Hematopoietic multipotent progenitor cell treated with erythropoietin and hydrocortisone succinate and interleukin-3 and kit ligand, for 6 days (in vitro differentiated cells): ENCODE measurements around the gene NOS1.
"Not testable (repeated sequence)": the region's sequence is repeated elsewhere in the genome, so short reads cannot be mapped to it uniquely, and the experiment has no call there.

Source experiments
- DNase-seq: peaks from one replicate; pipeline ENCODE4 v3.0.0-alpha.2; 2015

NOS1 gene

GRCh38 chr12:117202556-117202955 lies 158.9 kb downstream of the NOS1 start:
- DNase-seq, result no peak

GRCh38 chr12:117202033-117202432 lies 159.4 kb downstream of the NOS1 start:
- no peak for DNase-seq

- not testable (repeated sequence) for DNase-seq
Measured at GRCh38 chr12:117199956-117200744, 161.3 kb downstream of the NOS1 start.

GRCh38 chr12:117196334-117196733 lies 165.1 kb downstream of the NOS1 start:
- DNase-seq, result not testable (repeated sequence)

- not testable (repeated sequence) for DNase-seq
Measured at GRCh38 chr12:117195027-117195426, 166.4 kb downstream of the NOS1 start.

GRCh38 chr12:117193903-117194302 lies 167.5 kb downstream of the NOS1 start:
- no peak for DNase-seq

- not testable (repeated sequence) for DNase-seq
Measured at GRCh38 chr12:117192581-117192980, 168.8 kb downstream of the NOS1 start.

GRCh38 chr12:117192057-117192456 lies 169.4 kb downstream of the NOS1 start:
- peak; percentile 4 for DNase-seq

GRCh38 chr12:117190210-117190781 lies 171.1 kb downstream of the NOS1 start, which contains the start of gene FBXO21:
TSS of gene FBXO21 (minus strand) at chr12:117190470. CDS start at chr12:117190456, 14 bp downstream.
- DNase-seq, result peak; percentile 90

- DNase-seq, result peak; percentile 52
Measured at GRCh38 chr12:117189725-117190209, 171.7 kb downstream of the NOS1 start.

- peak; percentile 6 for DNase-seq
Measured at GRCh38 chr12:117188961-117189724, 172.3 kb downstream of the NOS1 start.

- DNase-seq, result no peak
Measured at GRCh38 chr12:117188121-117188665, 173.2 kb downstream of the NOS1 start.

- no peak for DNase-seq
Measured at GRCh38 chr12:117187421-117187820, 174.0 kb downstream of the NOS1 start.

- DNase-seq, result no peak
Measured at GRCh38 chr12:117182866-117183265, 178.6 kb downstream of the NOS1 start.

GRCh38 chr12:117181468-117181843 lies 180.0 kb downstream of the NOS1 start:
- DNase-seq, result not testable (repeated sequence)

- no peak for DNase-seq
Measured at GRCh38 chr12:117180758-117181467, 180.5 kb downstream of the NOS1 start.

- no peak for DNase-seq
Measured at GRCh38 chr12:117178745-117179144, 182.7 kb downstream of the NOS1 start.

- DNase-seq, result no peak
Measured at GRCh38 chr12:117178301-117178700, 183.1 kb downstream of the NOS1 start.

GRCh38 chr12:117172168-117172567 lies 189.3 kb downstream of the NOS1 start:
- DNase-seq, result no peak

- no peak for DNase-seq
Measured at GRCh38 chr12:117171499-117172162, 189.8 kb downstream of the NOS1 start.

- no peak for DNase-seq
Measured at GRCh38 chr12:117169548-117169947, 191.9 kb downstream of the NOS1 start.

- no peak for DNase-seq
Measured at GRCh38 chr12:117168976-117169375, 192.4 kb downstream of the NOS1 start.
